NB4 (cell line): ENCODE measurements around the gene GTF2A1L.
"Not testable (repeated sequence)": the region's sequence is repeated elsewhere in the genome, so short reads cannot be mapped to it uniquely, and the experiment has no call there.

Experiments used
- MYC ChIP-seq: IDR thresholded peaks from 2 replicates; pipeline ENCODE4 v1.6.1; 2011; ENCODE audit warnings: low read depth, low read length
- POLR2A ChIP-seq: IDR thresholded peaks from 2 replicates; pipeline ENCODE4 v1.6.1; 2011; ENCODE audit warnings: mild to moderate bottlenecking; ENCODE audit not compliant: insufficient read length; ENCODE audit errors: extremely low read depth
- TF ChIP-seq, protein P1 (sequence below): IDR thresholded peaks from one replicate; pipeline ENCODE4 v1.5.1; 2012; ENCODE audit warnings: low read depth, low read length
- TF ChIP-seq, protein P2 (sequence below): IDR thresholded peaks from 2 replicates; pipeline ENCODE4 v1.6.1; 2011; ENCODE audit warnings: low read depth, low read length

DNA sequence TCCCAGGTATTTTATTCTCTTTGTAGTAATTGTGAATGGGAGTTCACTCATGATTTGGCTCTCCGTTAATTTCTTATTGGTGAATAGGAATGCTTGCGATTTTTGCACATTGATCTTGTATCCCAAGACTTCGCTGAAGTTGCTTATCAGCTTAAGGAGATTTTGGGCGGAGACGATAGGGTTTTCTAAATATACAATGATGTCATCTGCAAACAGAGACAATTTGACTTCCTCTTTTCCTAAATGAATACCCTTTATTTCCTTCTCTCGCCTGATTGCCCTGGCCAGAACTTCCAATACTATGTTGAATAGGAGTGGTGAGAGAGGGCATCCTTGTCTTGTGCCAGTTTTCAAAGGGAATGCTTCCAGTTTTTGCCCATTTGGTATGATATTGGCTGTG lies 86.0 kb downstream of the GTF2A1L start:
- TF ChIP-seq, protein P1, sequence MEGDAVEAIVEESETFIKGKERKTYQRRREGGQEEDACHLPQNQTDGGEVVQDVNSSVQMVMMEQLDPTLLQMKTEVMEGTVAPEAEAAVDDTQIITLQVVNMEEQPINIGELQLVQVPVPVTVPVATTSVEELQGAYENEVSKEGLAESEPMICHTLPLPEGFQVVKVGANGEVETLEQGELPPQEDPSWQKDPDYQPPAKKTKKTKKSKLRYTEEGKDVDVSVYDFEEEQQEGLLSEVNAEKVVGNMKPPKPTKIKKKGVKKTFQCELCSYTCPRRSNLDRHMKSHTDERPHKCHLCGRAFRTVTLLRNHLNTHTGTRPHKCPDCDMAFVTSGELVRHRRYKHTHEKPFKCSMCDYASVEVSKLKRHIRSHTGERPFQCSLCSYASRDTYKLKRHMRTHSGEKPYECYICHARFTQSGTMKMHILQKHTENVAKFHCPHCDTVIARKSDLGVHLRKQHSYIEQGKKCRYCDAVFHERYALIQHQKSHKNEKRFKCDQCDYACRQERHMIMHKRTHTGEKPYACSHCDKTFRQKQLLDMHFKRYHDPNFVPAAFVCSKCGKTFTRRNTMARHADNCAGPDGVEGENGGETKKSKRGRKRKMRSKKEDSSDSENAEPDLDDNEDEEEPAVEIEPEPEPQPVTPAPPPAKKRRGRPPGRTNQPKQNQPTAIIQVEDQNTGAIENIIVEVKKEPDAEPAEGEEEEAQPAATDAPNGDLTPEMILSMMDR, result not testable (repeated sequence)
- TF ChIP-seq POLR2A, MYC: not testable (repeated sequence)
- TF ChIP-seq, protein P2, sequence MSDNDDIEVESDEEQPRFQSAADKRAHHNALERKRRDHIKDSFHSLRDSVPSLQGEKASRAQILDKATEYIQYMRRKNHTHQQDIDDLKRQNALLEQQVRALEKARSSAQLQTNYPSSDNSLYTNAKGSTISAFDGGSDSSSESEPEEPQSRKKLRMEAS, result not testable (repeated sequence)
